IPS DF 6.9 (cell line): ENCODE measurements around the gene TIMM17A.
"Not testable (repeated sequence)": the region's sequence is repeated elsewhere in the genome, so short reads cannot be mapped to it uniquely, and the experiment has no call there.

Experiments
- DNase-seq: peaks from one replicate; pipeline ENCODE4 v3.0.0-alpha.2; 2013; ENCODE audit warnings: low read depth, low spot score
- H3K27ac ChIP-seq: one replicate; pipeline ENCODE4 v1.5.1; 2013; ENCODE audit warnings: low read length, control low read depth
- H3K27me3 ChIP-seq: 2 replicates; pipeline ENCODE4 v1.6.1; 2013; ENCODE audit warnings: mild to moderate bottlenecking, low read length; ENCODE audit not compliant: control insufficient read depth, insufficient read depth
- H3K36me3 ChIP-seq: 2 replicates; pipeline ENCODE4 v1.6.1; 2013; ENCODE audit warnings: low read length; ENCODE audit not compliant: control insufficient read depth, insufficient read depth
- H3K4me1 ChIP-seq: 2 replicates; pipeline ENCODE4 v1.6.1; 2013; ENCODE audit warnings: low read length; ENCODE audit not compliant: control insufficient read depth, insufficient read depth
- H3K4me3 ChIP-seq: 2 replicates; pipeline ENCODE4 v1.5.1; 2013; ENCODE audit warnings: mild to moderate bottlenecking, low read length
- H3K9me3 ChIP-seq: 2 replicates; pipeline ENCODE4 v1.6.1; 2013; ENCODE audit warnings: low read length, inconsistent platforms; ENCODE audit not compliant: control insufficient read depth, insufficient read depth
- WGBS: extraction: QIAGEN DNeasy Blood & Tissue Kit; methylation state at CpG from one replicate; pipeline ENCODE4 v1.1.7; 2013; ENCODE audit warnings: mixed read lengths, missing lambda C conversion rate; ENCODE audit not compliant: insufficient read length, insufficient coverage; 5-methylcytosine and 5-hydroxymethylcytosine counted together

Gene TIMM17A

DNA sequence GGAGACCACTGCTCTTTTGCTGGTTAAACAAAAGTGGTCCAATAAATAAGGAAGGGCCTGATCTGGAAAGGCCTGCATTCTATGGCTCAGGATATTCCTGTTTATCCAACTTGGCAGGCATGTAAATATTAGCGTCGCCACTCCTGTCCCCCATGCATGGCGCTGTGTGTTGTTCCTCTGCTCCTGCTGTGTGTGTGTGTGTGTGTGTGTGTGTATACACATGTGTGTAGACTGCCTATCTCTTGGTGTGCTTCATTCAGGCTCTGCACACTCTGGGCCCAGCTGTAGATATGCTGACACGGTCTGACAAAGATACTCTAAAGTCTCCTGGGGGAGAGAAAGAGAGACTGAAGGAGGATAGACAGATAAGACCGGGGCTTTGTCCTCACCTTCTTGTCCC, 15.7 kb upstream of the TIMM17A start:
- Histone ChIP-seq H3K9me3 (no peaks in the 10 kb centered on the region), H3K4me3 (no peak overlapping the region), H3K4me1 (peaks cover 3% of the 10 kb centered on the region; the same call in 1 of the 2 replicates), H3K27me3 (no peaks in the 10 kb centered on the region), H3K27ac (no peak overlapping the region), H3K36me3 (no peaks in the 10 kb centered on the region)
- DNase-seq = no peak
- no CpG with 5 or more reads among the region's 5 CpGs for WGBS

DNA sequence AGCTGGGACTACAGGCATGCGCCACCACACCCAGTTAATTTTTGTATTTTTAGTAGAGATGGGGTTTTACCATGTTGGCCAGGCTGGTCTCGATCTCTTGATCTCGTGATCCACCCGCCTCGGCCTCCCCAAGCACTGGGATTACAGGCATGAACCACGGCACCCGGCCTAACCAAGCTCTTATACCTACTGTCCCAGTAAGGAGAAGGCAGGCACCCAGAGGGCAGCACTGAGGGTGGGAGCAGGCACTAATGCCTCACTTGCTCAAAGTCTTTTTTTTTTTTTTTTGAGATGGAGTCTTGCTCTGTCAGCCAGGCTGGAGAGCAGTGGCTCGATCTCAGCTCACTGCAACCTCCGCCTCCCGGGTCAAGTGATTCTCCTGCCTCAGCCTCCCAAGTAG, 15.0 kb upstream of the TIMM17A start:
- no CpG with 5 or more reads among the region's 10 CpGs for WGBS
- not testable (repeated sequence) for H3K27ac ChIP-seq, H3K4me3 ChIP-seq, H3K9me3 ChIP-seq, DNase-seq, H3K4me1 ChIP-seq, H3K27me3 ChIP-seq, H3K36me3 ChIP-seq

DNA sequence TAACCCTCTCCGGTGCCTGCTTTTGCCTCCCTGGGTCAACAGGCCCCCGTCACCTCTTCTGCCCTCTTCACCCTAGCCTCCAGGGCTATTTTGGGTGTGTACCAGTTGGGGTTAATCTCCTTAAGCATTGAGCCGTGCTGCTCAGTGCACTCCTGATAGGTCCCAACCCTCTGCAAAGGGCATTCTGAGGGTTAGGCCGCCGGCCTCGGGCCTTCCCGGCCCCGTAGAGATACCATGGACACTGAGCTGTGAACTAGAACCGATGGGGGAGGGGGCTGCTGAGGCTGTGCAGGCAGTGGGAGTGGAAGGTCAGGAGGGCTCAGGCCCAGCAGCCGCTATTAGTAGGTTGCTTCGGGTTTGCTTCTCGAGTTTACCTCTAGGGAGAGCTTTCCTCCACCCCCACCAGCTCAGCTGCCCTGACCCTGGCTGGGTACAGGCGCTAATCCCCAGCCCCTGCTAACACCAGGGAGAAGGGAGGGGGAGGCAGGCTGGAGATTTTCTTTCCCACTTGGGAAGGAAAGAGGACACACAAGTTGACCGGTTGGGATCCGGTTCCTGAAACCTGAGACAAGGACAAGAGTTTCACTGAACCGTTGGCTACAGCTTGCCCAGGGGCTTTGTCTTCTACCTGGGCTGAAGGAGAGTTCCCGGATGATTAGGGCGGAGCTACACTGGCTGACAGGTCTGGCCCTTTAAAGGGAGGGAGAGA, 13.7 kb upstream of the TIMM17A start:
- Histone ChIP-seq H3K27me3 (no peaks in the 10 kb centered on the region), H3K4me1 (peaks cover 3% of the 10 kb centered on the region; the same call in 1 of the 2 replicates), H3K4me3 (peak overlapping the region; percentile 1; the same call in 1 of the 2 replicates), H3K36me3 (no peaks in the 10 kb centered on the region), H3K9me3 (no peaks in the 10 kb centered on the region), H3K27ac (peak overlapping the region; percentile 18)
- no CpG with 5 or more reads among the region's 18 CpGs for WGBS
- DNase-seq = peak; percentile 97

DNA sequence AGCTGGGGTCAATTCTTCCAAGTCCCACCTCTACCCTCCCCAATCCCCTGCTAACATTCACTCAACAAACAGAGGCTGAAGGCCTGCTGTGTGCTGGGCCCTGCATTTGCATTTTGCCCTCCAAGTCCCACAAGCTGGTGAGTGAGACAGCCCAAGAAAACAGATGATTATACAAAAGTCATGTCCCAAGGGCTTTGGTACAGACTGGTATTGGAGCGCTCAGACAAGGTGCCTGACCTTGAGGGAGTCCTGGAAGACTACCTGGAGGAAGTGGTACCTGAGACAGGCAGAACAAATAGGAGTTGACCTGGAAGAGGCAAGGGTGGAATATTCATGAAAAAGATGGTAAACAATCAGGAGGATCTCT, 13.2 kb upstream of the TIMM17A start:
- Histone ChIP-seq H3K4me3 (no peak overlapping the region), H3K27me3 (peaks cover 3% of the 10 kb centered on the region; the same call in 1 of the 2 replicates), H3K9me3 (no peaks in the 10 kb centered on the region), H3K27ac (no peak overlapping the region), H3K36me3 (no peaks in the 10 kb centered on the region), H3K4me1 (peaks cover 3% of the 10 kb centered on the region; the same call in 1 of the 2 replicates)
- WGBS = no CpG with 5 or more reads among the region's 1 CpG
- DNase-seq = no peak

DNA sequence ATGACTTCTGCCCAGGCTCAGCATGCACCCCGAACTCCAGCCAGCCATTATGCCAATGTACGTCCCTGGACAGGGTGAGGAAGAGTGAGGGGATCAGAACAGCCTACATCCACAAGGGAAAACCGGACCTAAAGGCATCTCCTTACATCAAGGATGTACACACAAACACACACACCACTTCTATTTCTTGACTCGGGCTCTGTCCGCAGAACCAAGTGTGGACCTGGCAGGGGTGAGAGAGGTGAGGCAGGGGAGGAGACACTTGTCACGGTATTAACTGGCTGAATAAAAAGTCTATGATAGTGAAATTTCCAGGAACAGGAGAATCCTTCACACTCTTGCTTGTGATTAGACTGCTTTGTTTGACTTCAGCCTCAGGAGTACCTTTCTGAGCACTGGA, 11.3 kb upstream of the TIMM17A start:
- no peak for DNase-seq

DNA sequence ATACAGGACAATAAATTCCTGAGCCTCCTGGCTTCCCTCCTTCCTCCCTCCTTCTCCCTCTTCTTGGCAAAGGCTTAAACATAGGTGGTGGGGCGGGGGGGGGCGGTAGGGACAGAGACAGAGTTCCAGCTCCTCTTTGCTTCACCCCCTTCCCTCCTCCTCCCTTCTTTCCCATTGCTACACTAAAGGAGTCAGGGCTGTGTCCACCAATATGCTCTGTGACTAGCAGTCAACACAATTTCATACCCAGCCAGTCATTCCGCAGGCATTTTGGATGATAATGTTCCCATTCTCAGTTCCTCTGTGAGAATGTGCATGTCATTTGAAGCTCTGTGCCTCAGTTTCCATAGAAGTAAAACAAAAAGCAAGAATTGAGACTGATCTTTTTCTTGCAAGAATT, 10.7 kb upstream of the TIMM17A start:
- no CpG with 5 or more reads among the region's 3 CpGs for WGBS
- Histone ChIP-seq H3K4me1 (peaks cover 3% of the 10 kb centered on the region; the same call in 1 of the 2 replicates), H3K27ac (no peak overlapping the region), H3K4me3 (no peak overlapping the region), H3K9me3 (no peaks in the 10 kb centered on the region), H3K27me3 (peaks cover 7% of the 10 kb centered on the region; the same call in 1 of the 2 replicates), H3K36me3 (no peaks in the 10 kb centered on the region)
- no peak for DNase-seq

More for the DNA sequence above, 11.3 kb upstream of the TIMM17A start:
- no peak overlapping the region for H3K27ac ChIP-seq
- H3K4me1 ChIP-seq = peaks cover 3% of the 10 kb centered on the region; the same call in 1 of the 2 replicates
- no peak overlapping the region for H3K4me3 ChIP-seq
- peaks cover 7% of the 10 kb centered on the region; the same call in 1 of the 2 replicates for H3K27me3 ChIP-seq
- H3K9me3 ChIP-seq = no peaks in the 10 kb centered on the region
- no peaks in the 10 kb centered on the region for H3K36me3 ChIP-seq
- no CpG with 5 or more reads among the region's 6 CpGs for WGBS

DNA sequence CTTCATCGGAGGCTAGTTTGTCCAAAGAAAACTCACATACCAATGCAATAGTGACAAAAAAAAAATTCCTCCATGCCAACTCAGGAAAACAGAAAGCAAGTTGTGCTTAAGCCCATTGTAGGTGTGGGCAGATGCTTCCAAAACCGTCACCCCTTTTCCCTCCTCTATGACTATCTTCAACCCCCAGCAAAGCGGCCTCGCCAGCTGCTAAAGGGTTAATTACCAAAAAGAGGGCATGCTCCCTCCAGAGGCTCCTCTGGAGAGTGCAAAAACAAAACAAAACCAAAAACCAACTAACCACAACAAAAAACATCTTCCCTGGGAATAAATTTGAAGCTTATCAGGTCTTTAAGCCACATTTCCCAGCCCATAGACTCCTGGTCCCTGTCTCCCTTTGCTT, 10.1 kb upstream of the TIMM17A start:
- Histone ChIP-seq H3K4me3 (no peak overlapping the region), H3K36me3 (no peaks in the 10 kb centered on the region), H3K27ac (no peak overlapping the region), H3K9me3 (no peaks in the 10 kb centered on the region), H3K27me3 (peaks cover 7% of the 10 kb centered on the region; the same call in 1 of the 2 replicates), H3K4me1 (peaks cover 3% of the 10 kb centered on the region; the same call in 1 of the 2 replicates)
- no CpG with 5 or more reads among the region's 4 CpGs for WGBS
- no peak for DNase-seq

DNA sequence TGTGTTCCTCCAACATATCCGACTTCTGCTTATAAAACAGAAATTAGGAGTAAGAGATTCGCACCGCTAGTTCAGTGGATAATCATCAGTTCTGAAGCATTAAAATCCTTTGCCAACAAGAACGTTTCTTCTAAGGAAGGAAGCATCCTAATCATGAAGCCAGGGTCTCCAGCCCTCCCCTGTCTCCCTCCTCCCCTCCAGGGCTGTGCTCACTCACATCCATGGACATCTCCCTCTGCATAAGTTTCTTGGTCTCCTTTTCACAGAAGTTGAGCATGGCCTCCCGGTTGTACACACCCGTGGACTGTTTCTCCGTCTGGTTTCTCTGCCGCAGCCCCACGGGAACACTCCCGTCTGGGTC, 9.5 kb upstream of the TIMM17A start:
- Histone ChIP-seq H3K36me3 (no peaks in the 10 kb centered on the region), H3K9me3 (no peaks in the 10 kb centered on the region), H3K4me1 (peaks cover 3% of the 10 kb centered on the region; the same call in 1 of the 2 replicates), H3K27ac (no peak overlapping the region), H3K4me3 (peak overlapping the region; percentile 59; the same call in 1 of the 2 replicates), H3K27me3 (peaks cover 7% of the 10 kb centered on the region; the same call in 1 of the 2 replicates)
- no peak for DNase-seq
- WGBS = no CpG with 5 or more reads among the region's 10 CpGs

DNA sequence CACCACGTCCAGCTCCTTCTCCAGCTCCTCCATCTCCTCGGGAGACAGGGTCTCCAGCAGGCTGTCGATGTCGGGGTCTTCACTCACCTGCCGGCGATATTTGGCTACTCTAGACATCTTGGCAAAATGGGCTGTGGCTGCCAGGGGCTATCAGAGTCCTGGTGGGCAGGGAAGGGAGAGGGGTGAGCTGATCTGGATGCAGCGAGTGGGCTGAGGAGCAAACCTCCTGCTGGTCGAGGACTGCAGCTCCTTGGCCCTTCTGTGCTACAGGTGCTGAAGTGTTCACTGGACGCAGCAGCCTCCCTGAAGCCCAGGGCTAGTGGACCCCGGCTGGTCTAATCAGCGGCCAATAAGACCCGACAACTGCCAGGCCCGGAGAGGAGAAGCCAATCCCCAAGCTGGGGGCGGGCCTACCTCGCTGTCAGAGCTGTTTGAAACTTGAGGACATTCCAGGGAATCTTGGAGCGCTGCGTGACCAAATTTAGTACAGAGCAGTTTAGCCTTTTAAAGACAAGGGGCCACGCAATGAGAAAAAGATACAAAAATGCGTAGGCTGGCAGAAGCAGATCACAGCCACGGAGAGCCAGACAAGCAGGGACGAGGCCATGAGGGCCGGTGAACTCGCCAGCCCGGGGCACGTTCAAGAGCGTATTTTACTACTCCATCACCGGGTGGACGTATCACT, 8.9 kb upstream of the TIMM17A start, which contains the start of gene LMOD1:
LMOD1 (minus strand) TSS at position 325 of the 685 bp plus-strand sequence; CDS start at position 117, 208 bp downstream.
- H3K36me3 ChIP-seq = no peaks in the 10 kb centered on the region
- H3K27me3 ChIP-seq = peaks cover 7% of the 10 kb centered on the region; the same call in 1 of the 2 replicates
- peak; percentile 57 for DNase-seq
- peaks cover 2% of the 10 kb centered on the region; the same call in 1 of the 2 replicates for H3K4me1 ChIP-seq
- H3K4me3 ChIP-seq = peak within 1 kb of the TSS; percentile 59; the same call in 1 of the 2 replicates
- no peak within 1 kb of the TSS for H3K27ac ChIP-seq
- WGBS = no CpG with 5 or more reads among the region's 28 CpGs
- no peaks in the 10 kb centered on the region for H3K9me3 ChIP-seq

DNA sequence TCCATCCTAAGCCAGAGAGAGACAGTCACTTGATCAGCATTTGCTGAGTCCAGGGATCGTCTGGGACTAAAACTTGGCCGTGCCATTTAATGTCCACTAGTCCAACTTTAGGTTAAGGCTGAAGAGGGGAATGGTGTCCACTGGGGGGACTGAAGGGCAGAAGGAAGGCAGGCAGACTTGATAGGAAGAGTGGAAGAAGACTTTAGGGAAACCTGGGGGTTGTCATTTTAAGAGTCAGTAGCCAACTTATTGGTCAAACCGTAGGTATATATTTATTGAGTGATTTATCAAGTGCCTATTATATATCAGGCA, 7.7 kb upstream of the TIMM17A start:
- WGBS = no CpG with 5 or more reads among the region's 3 CpGs
- peaks cover 7% of the 10 kb centered on the region; the same call in 1 of the 2 replicates for H3K27me3 ChIP-seq
- DNase-seq = no peak
- H3K4me1 ChIP-seq = no peaks in the 10 kb centered on the region
- H3K36me3 ChIP-seq = no peaks in the 10 kb centered on the region
- no peak overlapping the region for H3K27ac ChIP-seq
- H3K9me3 ChIP-seq = no peaks in the 10 kb centered on the region
- no peak overlapping the region for H3K4me3 ChIP-seq
